Amniotic stem cell (primary cell): ENCODE measurements around the gene CEP43.

Experiments used
- DNase-seq: peaks from one replicate; lab custom pipeline; 2025; lab: John Stamatoyannopoulos, UW

The CEP43 gene

GRCh38 chr6:166966268-166966667, 32.9 kb upstream of the CEP43 start:
- no peak for DNase-seq

- no peak for DNase-seq
These were observed 29.7 kb upstream of the CEP43 start for GRCh38 chr6:166969390-166970002.

- DNase-seq, result no peak
These were observed 29.1 kb upstream of the CEP43 start for GRCh38 chr6:166970091-166970490.

- no peak for DNase-seq
These were observed 28.4 kb upstream of the CEP43 start for GRCh38 chr6:166970776-166971175.

GRCh38 chr6:166971271-166971670, 27.9 kb upstream of the CEP43 start:
- DNase-seq, result no peak

- no peak for DNase-seq
These were observed 27.1 kb upstream of the CEP43 start for GRCh38 chr6:166972101-166972500.

GRCh38 chr6:166976636-166977035, 22.6 kb upstream of the CEP43 start:
- DNase-seq, result no peak

GRCh38 chr6:166977621-166978525, 21.3 kb upstream of the CEP43 start:
- no peak for DNase-seq

- no peak for DNase-seq
These were observed 18.5 kb upstream of the CEP43 start for GRCh38 chr6:166980738-166981137.

GRCh38 chr6:166987448-166987847, 11.7 kb upstream of the CEP43 start:
- DNase-seq, result no peak

- no peak for DNase-seq
These were observed 11.3 kb upstream of the CEP43 start for GRCh38 chr6:166987930-166988329.

GRCh38 chr6:166988674-166989201, 10.5 kb upstream of the CEP43 start:
- no peak for DNase-seq

- peak; percentile 1 for DNase-seq
These were observed 9.7 kb upstream of the CEP43 start for GRCh38 chr6:166989427-166990032.

- no peak for DNase-seq
These were observed 2.8 kb upstream of the CEP43 start for GRCh38 chr6:166996406-166996805.

GRCh38 chr6:166997348-166997747, 1.8 kb upstream of the CEP43 start:
- DNase-seq, result no peak

- peak; percentile 62 for DNase-seq
These were observed 1.4 kb upstream of the CEP43 start for GRCh38 chr6:166997768-166998255.

- DNase-seq, result peak; percentile 17
These were observed 697 bp upstream of the CEP43 start for GRCh38 chr6:166998256-166999144.

- DNase-seq, result no peak
These were observed 672 bp downstream of the CEP43 start for GRCh38 chr6:166999884-167000253.

- DNase-seq, result no peak
These were observed 1.6 kb downstream of the CEP43 start for GRCh38 chr6:167000759-167001158.

GRCh38 chr6:167005350-167006159, 6.4 kb downstream of the CEP43 start:
- DNase-seq, result no peak

GRCh38 chr6:167007985-167008384, 8.8 kb downstream of the CEP43 start:
- no peak for DNase-seq
